ENCODE data around the gene EMSY.
"Not testable (repeated sequence)": the region's sequence is repeated elsewhere in the genome, so short reads cannot be mapped to it uniquely, and the experiment has no call there.

Gene EMSY

DNA sequence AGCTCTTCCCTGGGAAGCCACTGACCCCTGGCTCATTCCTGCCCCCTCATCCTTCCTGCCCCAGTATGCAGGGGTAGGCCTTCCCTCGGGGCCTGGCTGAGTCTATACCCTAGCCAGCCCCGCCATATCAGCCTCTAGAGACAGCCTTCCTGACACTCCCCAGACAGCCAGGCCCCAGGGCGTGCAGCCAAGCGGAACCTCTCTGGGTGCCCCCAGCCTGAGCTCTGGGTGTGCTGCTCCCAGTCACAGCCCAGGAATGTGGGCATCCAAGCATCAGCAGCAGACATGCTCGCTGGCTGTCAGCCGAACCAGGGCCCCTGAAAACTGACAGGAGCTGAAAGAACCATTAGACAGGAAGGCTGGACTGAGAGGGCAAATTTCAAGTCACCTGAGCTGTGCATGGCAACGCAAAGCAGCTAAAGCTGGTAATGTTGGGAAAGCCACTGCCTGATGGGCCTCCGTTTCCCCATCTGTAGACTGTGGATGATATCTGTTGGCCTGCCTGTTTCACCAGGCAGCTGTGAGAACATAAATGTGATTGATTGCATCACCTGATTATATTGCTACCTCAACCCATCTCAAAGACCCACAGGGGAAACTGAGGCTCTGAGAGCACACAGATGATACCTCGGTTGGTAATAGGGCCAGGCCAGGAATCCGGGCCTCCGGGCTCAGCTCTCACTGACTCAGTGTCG is 132.6 kb downstream of the EMSY start:
- DNase-seq = no peak

DNA sequence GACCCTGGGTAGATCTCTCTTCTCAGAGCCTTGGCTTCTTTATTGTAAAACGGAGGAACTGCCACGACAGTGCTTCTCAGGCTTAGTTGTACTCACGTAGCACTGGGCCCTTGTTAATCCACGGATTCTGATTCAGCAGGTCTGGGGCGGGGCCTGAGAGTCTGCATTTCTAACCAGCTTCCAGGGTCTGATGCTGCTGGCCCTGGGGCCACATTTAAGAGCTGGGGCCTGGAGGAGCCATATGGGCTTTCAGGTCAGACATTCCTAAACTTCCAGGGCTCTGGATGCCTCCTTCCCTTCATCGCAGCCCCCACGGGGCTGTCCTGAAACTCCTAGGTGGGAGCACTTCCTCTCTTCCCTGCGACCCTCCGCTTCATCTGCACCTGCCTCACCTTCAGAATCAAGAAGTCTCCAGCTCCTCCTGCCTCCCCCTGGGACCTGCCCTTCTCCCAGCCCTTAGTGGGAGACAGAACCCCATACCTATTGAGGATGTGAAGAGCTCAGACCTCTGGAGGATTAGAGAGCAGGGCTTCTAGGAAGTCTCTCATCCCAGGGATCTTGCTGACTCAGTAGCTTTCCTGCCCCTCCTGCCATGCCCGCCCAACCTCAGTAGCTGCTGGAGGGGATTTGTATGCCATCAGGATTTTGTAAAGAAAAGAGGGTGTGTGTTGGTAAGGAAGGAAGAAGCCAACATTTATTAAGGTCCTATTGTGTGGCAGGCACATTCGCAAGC is 133.3 kb downstream of the EMSY start:
- DNase-seq = no peak

DNA sequence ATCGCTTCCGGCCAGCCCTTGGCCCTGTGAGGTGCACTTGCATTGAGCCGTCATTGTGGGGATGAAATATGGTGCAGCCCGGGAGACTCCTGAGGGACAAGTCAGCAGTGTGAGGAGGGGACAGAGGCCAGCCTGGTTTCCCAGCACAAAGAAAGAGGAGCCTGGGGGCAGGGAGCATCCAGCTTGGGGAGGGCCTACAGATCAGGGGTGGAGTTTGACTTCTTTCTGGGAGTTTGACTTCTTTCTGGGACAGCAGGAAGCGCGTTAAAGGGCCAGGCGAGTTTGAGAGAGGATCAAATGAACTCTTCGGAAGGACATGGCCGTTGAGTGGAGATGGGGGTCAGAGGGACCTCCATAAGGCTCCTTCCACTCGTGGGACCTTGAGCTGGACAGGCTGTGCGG is 133.8 kb downstream of the EMSY start:
- DNase-seq = no peak

DNA sequence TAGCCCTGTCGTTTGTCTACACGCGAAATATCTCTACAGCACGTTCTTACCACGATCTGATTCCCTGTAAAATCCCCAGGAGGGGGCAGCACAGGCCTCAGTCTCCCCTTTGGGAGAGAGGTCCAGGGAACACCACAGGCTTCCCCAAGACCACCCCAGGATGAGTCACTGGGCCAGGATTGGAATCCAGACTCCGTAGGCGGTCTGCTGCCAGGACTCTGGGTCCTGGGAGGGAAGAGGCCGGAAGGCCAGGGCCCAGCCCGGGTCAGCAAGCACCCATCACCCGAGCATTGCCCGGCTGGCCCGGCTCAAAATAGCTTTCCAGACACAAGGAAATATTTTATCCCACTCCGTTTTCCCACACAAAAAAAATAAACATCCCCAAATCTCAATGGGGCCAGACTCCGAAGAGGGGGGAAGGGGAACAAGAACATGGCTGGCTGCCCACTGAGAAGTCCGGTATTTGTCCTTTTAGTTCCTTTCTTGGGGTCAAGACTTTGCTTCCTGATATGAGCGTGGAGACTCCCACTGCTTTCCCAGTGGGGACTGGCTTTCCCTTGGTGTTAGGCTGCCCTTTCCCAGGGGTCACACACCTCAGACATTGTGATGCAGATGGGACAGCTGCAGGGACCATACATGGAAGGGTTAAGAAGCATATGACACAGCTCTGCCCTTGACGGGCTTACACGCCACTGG is 134.4 kb downstream of the EMSY start:
- DNase-seq = no peak

DNA sequence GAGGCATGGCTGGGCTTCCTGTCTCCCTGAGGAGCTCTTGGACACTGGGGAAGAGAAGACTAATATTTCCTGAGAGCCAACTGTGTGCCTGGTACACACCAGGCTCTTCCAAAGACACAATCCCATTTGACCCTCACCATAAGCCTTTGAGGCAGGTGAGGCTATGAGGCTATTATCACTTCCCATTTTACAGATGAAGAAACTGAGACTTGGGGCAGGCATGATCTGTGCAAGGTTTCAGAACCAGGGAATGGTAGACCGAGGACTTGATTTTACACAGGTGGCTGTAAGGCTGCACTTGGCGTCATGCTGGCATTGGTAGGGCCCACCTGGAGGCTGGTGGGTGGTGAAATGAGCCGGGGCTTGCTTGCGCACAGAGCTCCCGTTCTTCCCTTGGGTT is 134.9 kb downstream of the EMSY start:
- DNase-seq = no peak

DNA sequence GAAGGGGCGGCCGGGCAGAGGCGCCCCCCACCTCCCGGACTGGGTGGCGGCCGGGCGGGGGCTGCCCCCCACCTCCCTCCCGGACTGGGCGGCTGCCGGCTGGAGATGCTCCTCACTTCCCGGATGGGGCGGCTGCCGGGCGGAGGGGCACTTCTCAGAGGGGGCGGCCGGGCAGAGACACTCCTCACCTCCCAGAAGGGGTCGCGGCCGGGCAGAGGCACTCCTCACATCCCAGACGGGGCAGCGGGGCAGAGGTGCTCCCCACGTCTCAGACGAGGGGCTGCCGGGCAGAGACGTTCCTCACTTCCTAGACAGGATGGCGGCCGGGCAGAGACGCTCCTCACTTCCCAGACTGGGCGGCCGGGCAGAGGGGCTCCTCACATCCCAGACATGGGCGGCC is 137.7 kb downstream of the EMSY start:
- DNase-seq = not testable (repeated sequence)

DNA sequence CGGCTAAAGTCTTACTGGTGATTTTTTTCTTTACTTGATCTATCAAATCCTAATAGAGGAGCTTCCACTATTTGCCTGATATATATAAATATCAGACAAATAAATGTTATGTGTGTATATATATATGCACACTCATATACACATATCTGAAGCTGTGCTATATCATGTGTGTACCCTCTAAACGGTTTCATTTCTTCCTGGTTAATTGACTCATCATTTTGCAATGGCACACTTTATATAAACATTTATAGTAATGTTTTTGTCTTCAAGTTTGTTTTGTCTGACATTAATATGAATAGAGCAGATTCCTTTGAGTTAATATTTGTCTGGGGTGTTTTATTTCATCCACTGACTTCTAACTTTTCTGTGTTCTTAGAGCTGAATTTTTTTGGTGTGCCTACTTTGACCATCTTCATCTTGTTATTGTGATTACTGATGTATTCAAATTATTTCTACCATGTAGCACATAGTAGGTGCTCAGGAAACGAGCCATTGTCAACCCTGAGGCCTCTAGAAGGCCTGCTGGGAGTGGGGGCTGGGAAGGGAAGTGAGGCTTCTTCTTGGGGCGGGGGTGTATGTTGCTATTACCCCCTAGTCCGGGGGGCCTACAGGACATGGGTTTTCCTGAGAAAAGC is 143.1 kb downstream of the EMSY start:
- DNase-seq = no peak

DNA sequence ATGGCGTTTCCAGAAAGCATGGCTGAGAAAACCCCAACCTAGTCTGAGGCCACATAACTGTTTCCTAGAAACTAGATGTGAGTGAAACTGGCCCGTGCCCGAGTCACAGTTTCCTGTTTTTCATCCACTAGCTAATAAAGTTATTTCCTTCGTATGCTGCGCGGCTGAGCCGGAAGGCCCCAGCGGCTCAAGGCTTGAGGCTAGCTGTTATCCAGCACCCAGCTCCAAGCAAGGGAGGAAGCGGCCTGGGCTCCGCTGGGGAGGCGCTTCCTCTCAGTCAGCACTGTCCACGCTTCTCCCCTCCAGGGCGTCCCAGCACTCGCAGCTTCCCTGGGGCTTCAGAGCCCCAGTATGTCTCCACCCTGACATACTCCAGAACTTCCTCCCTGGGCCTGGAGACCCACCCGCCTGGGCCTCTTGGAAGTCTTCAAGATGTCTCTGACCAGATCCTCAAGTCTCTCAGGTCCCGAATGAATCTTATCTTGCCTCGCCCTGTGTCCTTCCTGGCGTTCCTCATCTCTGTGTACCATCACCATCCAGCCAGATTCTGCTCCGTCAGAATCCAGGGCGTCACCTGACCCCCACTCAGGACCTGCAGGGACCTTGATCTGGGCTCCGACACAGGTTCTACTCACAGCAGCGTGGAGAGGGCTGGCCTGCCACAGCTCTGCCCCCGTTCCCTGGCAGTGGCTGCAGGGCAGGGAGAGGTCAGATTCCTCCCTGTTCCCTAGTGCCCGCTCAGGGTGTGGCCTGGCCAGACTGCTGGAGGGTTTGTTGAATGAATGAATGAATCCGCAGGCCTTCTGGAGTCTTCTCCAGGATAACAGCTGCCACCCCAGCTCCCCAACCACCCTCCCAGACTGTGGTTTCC is 143.9 kb downstream of the EMSY start:
- peak; percentile 72 for DNase-seq

DNA sequence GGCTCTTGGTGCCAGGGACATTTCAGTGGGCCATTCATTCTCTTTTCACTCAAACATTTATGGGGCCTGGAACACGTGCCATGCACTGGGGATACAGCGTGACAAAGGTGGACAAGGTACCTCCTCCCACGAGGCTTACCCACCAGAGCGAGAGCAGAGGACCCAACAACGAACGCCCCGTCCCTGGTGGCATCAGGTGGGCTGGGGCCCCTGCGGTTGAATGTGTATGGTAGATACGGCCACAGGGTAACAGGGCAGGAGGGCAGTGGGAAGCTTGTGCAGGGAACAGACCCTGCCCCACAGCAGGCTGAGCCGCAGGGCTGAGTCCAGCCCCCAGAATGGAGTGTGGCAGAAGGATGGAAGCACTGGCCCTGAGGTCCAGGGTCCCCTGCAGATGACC is 144.7 kb downstream of the EMSY start:
- no peak for DNase-seq

DNA sequence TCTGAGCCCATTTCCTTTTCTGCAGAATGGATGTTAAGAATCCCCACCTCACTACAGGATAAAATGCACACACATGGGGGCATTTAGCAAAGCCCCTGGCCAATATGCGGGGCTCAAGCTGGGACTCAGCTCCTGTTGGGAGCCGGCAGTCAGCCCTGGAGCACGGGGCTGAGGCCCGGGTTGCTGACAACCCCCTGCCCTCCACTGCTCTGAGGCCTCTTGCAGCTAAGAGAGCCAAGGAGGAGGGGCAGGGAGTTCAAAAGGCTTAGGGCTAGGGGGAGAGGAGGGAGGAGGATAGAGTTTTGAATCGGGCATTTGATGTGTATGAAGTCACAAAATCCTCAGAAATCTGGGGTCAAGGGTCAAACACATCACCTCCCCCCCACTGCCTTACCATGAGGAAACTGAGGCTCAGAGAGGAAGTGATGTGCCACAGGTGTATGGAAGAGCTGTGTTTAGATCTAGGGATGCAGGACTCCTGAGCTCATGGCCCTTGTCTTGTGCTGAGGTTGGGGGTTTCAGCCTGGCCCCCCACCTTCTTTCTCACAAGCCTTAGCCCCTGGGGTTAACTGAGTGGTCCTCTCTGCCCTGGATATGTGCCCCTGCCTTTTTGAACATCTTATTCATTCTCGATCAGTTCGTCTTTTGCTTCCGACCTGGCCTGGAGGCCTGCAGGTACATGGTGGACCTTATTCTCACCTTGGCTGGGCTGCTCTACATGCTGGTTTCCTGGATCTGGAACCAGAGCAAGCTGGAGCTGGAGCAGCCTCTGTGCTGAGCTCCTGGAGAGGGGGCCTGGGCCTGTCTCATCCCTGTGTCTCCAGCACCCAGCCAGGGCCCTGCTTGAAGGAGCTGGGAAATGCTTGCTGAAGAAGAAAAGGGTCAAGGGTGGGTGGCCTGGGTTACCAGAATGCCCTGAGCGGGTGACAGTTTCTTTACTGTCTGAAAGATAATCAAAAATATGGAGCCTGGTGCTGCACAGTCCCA is 145.4 kb downstream of the EMSY start:
- DNase-seq = no peak

DNA sequence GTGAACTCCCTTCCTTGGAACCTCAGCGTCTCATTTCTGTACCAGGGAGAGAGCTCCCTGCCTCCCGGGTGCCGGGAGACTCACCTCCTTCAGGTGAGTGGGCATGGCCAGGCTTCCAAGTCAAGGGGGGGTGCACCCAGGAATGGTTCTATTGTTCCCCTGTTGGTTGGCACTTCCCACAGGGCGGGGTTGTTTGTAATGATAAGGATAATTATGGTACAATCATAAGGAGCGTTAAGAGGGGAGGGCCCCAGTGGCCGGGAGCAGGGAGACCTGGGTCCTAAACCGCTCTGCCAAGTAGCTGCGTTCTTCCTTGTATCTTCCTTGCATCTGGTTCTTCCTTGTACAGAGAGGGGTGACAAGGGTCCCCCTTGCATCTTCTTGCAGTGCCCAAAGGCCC is 146.6 kb downstream of the EMSY start:
- no peak for DNase-seq

DNA sequence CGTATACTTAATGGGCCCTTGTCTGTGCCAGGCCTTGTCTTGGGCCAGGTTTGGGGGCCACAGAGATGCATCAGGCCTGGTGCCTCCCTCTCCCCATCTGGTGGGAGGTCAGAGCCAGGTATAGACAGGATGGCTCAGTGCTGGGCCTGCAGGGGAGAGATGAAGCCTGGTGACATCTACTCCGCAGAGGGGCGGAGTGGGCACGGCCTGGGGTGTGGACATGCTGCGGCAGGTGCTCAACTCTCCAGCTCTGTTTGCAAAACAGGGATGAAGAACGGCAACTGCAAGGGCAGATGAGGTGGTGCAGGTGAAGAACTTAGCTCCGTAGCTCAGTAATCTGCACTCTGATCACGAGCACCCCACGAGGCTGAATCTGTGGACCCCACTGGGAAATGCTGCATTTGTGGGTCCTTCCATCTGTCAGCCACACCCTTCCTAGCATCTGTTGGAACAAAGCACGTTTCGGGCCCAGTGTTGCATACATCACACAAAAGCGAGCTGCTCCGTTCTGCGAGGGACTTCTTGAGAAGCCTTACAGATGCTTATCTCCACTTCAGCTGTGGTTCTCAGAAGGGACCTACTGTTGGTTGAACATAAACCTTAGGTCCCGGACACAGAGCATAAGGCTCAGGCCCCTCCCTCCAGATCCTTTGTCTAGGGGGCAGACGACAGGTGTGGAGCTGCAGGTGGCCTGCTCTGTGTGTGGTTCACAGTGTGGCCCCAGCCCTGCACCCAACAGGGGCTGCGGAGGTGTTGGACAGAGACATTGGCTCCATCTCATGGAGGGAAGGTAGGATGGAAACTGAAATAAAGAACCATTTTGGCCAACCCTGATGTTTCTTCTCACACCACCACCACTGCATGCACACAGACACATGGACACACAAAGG is 147.5 kb downstream of the EMSY start:
- no peak for DNase-seq

DNA sequence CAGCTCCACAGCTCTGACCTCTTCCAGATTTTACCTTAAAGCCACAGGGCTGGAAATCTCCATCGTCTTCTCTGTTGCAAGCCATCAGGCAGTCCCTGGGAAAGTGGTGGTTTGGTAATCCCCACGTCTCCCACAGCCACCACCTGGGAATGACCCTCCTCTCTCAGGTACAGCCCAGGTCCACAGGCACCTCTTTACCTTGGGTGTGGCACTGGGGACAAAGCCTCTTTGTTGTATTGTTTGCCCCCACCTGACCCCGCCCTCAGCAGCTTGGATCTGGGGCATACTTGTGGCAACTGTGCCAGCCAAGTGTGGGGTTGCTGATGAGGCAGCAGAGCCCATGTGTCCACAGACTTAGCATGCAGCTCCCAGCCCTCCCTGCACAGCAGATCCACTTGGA is 148.1 kb downstream of the EMSY start:
- DNase-seq = no peak

DNA sequence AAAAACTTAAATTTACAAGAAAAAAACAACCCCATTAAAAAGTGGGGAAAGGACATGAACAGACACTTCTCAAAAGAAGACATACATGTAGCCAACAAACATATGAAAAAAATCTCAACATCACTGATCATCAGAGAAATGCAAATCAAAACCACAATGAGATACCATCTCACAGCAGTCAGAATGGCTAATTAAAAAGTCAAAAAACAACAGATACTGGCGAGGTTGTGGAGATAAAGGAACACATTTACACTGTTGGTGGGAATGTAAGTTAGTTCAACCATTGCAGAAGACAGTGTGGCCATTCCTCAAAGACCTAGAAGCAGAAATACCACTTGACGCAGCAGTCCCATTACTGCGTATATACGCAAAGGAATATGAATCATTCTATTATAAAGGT is 150.3 kb downstream of the EMSY start:
- DNase-seq = not testable (repeated sequence)

DNA sequence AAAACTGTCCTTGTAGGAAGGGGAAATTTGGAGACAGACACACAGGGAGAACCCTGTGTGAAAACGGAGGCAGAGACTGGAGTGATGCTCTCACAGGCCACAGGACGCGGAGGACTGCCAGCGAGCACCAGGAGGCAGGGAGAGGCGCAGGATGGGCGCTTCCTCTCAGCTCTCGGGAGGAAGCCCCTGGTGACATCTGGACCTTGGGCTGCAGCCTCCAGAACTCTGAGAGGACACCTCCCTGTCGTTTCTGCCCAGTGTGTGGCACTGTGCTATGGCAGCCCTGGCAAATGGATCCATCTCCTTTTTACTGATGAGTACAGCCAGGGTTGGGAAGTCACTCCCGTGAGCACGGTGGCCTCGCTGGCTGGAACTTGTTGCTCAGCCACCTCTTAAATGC is 151.8 kb downstream of the EMSY start:
- DNase-seq = no peak

DNA sequence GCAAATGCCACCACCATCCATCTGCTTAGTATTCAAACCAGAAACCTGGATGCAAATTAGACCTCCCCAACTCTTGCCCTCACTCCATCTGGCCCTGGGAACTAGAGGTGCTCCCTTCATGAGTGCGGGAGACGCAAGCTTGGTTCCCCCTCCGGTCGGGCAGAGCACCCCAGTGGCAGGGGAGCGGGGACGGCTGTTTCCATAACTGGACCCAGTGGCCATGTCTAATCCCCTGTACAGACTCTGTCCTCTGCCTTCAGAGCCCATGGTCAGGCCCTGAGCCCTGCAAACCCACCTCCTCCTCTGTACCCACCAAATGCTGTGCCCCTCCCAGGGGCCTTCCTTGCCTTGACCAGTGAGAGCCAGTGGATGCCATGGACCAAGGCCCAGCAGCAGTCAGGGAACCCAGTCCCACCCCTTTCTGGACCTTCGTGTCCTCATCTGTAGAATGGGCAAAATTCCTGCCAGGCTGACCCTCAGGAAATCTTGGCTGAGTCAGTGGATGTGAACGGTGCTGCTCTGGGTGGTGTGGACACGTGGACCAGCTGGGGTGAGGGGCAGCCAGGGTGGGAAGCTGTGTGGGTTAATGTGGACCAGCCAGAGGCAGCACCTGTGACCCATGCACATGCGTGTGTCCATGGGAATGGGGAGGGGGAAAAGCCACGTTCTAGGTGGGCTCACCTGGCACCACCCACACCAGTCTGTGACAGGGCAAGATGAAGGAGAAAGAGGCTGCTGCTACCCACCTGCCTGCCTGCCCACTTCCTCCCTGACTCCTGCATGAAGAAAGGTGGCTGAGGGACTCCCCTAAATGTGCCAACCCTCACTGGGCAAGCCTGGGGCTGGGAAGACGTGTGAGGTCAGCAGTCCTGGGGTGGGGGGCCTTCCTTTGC is 153.0 kb downstream of the EMSY start:
- DNase-seq = no peak

DNA sequence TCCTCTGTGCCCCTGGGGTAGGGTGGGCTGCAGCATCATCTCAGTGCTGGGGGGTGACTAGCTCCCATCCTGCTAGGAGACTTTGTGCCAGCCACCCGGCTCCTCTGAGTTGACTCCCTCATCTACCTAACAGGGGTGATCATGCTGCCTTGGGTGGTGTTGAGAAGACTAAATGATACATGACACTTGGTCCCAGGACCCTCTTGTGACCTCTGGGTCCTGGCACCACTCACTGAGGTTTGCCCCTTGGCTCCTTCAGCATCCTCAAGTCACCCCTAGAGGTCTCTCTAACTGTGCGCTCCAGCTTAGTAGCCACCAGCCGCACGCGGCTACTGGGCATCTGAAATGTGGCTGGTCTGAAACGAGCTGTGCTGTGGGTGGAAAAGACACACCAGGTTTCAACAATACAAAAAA is 153.6 kb downstream of the EMSY start:
- peak; percentile 36 for DNase-seq

DNA sequence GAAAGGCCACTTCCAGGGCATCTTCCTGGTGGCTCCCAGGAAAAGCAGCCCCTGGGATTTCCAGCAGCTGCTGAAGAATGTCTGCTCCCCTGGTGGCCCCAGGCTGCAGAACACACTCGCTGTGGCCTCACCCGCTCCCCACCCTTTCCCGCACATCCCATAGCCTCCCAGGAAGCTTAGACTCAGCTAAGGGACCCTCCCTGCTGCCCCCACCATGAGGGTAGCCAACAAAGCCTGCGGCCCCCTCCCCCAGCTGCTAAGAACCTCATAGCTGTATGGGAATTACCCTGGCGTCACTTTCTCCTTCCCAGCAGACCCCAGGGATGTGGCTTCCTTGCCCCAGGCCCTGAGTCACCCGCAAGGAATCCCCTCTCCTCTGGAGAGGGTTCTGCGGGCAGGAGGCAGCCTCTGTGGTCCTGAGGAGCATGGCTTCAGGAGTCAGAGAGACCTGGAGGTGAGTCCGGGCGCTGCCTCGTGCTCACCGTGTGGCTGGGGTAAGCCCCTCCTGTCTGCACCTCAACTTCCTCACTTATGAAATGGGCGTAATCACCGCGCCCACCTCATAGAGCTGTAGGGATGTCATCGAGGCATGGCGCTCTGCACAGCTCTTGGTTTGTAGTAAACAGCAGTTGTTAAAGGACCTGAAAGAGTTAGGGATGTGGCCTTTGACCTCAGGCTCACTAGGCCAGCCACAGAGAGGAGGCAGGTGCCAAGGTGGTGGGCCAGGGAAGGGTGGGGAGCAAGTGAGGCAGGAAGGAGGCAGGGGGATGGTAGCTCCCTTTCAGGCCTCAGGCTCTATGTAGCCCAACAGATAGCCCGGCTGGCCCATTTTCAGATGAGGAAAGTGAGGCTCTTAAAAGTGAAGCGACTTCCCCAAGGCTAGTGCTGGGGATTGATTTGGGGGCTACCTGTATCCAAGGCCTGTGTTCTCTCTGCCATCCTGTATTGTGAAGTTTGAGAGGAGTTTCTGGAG is 154.5 kb downstream of the EMSY start:
- DNase-seq = no peak

Measured in CD4-positive, alpha-beta T cell treated with Interferon gamma for 1 hour (primary cell).